Esophagus muscularis mucosa (tissue), 4 donors: ENCODE measurements around the gene PRICKLE1. TPM values are rescaled to one million over a fixed set of nuclear protein-coding genes. Genes with fewer than 3 reads are reported as not detected.

Experiments used
- DNase-seq: peaks from one replicate; pipeline ENCODE4 v3.0.0-alpha.2; 2017; ENCODE audit errors: extremely low spot score
- H3K27ac ChIP-seq, 4 donors: fragments of 200-600 bp; sonication (generic); replicated peaks in 1 of 4; 1 replicate in 3 of 4; 2 replicates in 1 of 4; pipeline ENCODE4 v1.5.1; 2016 to 2019; ENCODE audit warnings: mild to moderate bottlenecking in 1 of 4
- H3K27me3 ChIP-seq, 4 donors: fragments of 200-600 bp; sonication (generic); one replicate each; pipeline versions ENCODE4 v1.5.1 to v1.6.0; 2016 to 2019
- H3K36me3 ChIP-seq, 4 donors: fragments of 200-600 bp; sonication (generic); one replicate each; pipeline ENCODE4 v1.5.1; 2016 to 2019
- H3K4me1 ChIP-seq, 4 donors: fragments of 200-600 bp; sonication (generic); one replicate each; pipeline ENCODE4 v1.5.1; 2016 to 2019
- H3K4me3 ChIP-seq, 4 donors: fragments of 200-600 bp; sonication (generic); 1 replicate in 2 of 4; 2 replicates in 2 of 4; pipeline ENCODE4 v1.5.1; 2016 to 2019; ENCODE audit warnings: mild to moderate bottlenecking in 4 of 4, moderate library complexity in 1 of 4
- H3K9me3 ChIP-seq, 4 donors: fragments of 200-600 bp; sonication (generic); 1 replicate in 3 of 4; 2 replicates in 1 of 4; pipeline ENCODE4 v1.5.1; 2016 to 2019
- CTCF ChIP-seq, 3 experiments: fragments of 200-600 bp in 2 of 3; fragments of 450-650 bp in 1 of 3; sonication (generic) in 2 of 3; IDR thresholded peaks; one replicate each; pipeline ENCODE4 v1.5.1; 2017 to 2019; ENCODE audit warnings: antibody characterized with exemption in 3 of 3, mild to moderate bottlenecking in 2 of 3, moderate library complexity in 1 of 3
- EP300 ChIP-seq: sonication (generic); formaldehyde crosslinking; IDR thresholded peaks from one replicate; pipeline ENCODE4 v1.6.1; 2017; ENCODE audit warnings: antibody characterized with exemption
- POLR2A ChIP-seq: fragments of 450-650 bp; IDR thresholded peaks from one replicate; pipeline ENCODE4 v1.6.1; 2017; ENCODE audit warnings: antibody characterized with exemption, moderate library complexity, mild to moderate bottlenecking, low read depth
- POLR2AphosphoS5 ChIP-seq, 2 donors: sonication (generic); formaldehyde crosslinking; IDR thresholded peaks; one replicate each; pipeline ENCODE4 v1.6.1; 2017; ENCODE audit warnings: antibody characterized with exemption in 2 of 2
- WGBS: methylation state at CpG from one replicate; pipeline ENCODE4 v1.1.5; 2018; 5-methylcytosine and 5-hydroxymethylcytosine counted together
- intact Hi-C: fragments of 100-400 bp; cut with DNase I; formaldehyde crosslinking; loops from one replicate; pipeline ENCODE4 v1.15.1; 2023
- total RNA-seq, 4 donors: library from RNA; depleted of rRNA; stranded (reverse); fragments of >200 nt; gene quantifications; one replicate each; pipeline versions ENCODE4 v1.1.0 to v1.2.1, GENCODE V29; 2016

PRICKLE1 gene
- total RNA-seq, 4 donors from 2014 or later = 12.5 to 36.9 (median 24.4) TPM

- intact Hi-C loops = no loop called here
- DNase-seq = no peak
- peaks cover 0 to 6% (median 0%) of the 10 kb centered on the region in 4 donors for H3K4me1 ChIP-seq
- no peak overlapping the region for H3K4me3 ChIP-seq
- TF ChIP-seq CTCF (IDR thresholded peaks at IDR 0.05) (no peak), POLR2A (no peak), POLR2AphosphoS5 (IDR thresholded peaks at IDR 0.05) (no peak), EP300 (no peak)
- H3K27me3 ChIP-seq = no peaks in the 10 kb centered on the region
- no peaks in the 10 kb centered on the region for H3K36me3 ChIP-seq
- no peak overlapping the region for H3K27ac ChIP-seq
- WGBS = 69% methylated on average over 4 of the region's 4 CpGs
- H3K9me3 ChIP-seq = no peaks in the 10 kb centered on the region
Observed at GRCh38 chr12:42633594-42633993, 44.0 kb upstream of the PRICKLE1 start.

GRCh38 chr12:42631513-42631912 lies 42.0 kb upstream of the PRICKLE1 start:
- peaks cover 0 to 6% (median 0%) of the 10 kb centered on the region in 4 donors for H3K4me1 ChIP-seq
- intact Hi-C loops = no loop called here
- no peak for DNase-seq
- H3K4me3 ChIP-seq = no peak overlapping the region
- no peaks in the 10 kb centered on the region for H3K9me3 ChIP-seq
- WGBS = 75% methylated on average over 1 of the region's 1 CpG
- H3K27ac ChIP-seq = no peak overlapping the region
- H3K36me3 ChIP-seq = no peaks in the 10 kb centered on the region
- no peaks in the 10 kb centered on the region for H3K27me3 ChIP-seq
- TF ChIP-seq POLR2AphosphoS5 (IDR thresholded peaks at IDR 0.05) (no peak), CTCF (IDR thresholded peaks at IDR 0.05) (no peak)

- H3K27ac ChIP-seq = no peak overlapping the region
- H3K4me1 ChIP-seq = peaks cover 0 to 6% (median 0%) of the 10 kb centered on the region in 4 donors
- 95% methylated on average over 1 of the region's 1 CpG for WGBS
- no peak for DNase-seq
- TF ChIP-seq EP300 (no peak), POLR2A (no peak), POLR2AphosphoS5 (IDR thresholded peaks at IDR 0.05) (no peak), CTCF (IDR thresholded peaks at IDR 0.05) (no peak)
- intact Hi-C loops = no loop called here
- no peak overlapping the region for H3K4me3 ChIP-seq
- H3K36me3 ChIP-seq = no peaks in the 10 kb centered on the region
- no peaks in the 10 kb centered on the region for H3K27me3 ChIP-seq
- no peaks in the 10 kb centered on the region for H3K9me3 ChIP-seq
Observed at GRCh38 chr12:42630314-42630713, 40.8 kb upstream of the PRICKLE1 start.

- Histone ChIP-seq H3K27me3 (no peaks in the 10 kb centered on the region), H3K4me3 (no peak overlapping the region), H3K4me1 (peaks cover 0 to 6% (median 0%) of the 10 kb centered on the region in 4 donors), H3K36me3 (no peaks in the 10 kb centered on the region), H3K27ac (no peak overlapping the region), H3K9me3 (no peaks in the 10 kb centered on the region)
- WGBS = 67% methylated on average over 6 of the region's 6 CpGs
- DNase-seq = no peak
- intact Hi-C loops = no loop called here
- TF ChIP-seq POLR2A = no peak
- no peak for TF ChIP-seq CTCF (IDR thresholded peaks at IDR 0.05)
- no peak for TF ChIP-seq EP300
- no peak for TF ChIP-seq POLR2AphosphoS5 (IDR thresholded peaks at IDR 0.05)
Observed at GRCh38 chr12:42627151-42627550, 37.6 kb upstream of the PRICKLE1 start.

GRCh38 chr12:42625611-42626010 lies 36.1 kb upstream of the PRICKLE1 start:
- H3K4me3 ChIP-seq = no peak overlapping the region
- intact Hi-C loops = no loop called here
- H3K27me3 ChIP-seq = no peaks in the 10 kb centered on the region
- no peaks in the 10 kb centered on the region for H3K9me3 ChIP-seq
- no peak for DNase-seq
- no peaks in the 10 kb centered on the region for H3K4me1 ChIP-seq
- no peaks in the 10 kb centered on the region for H3K36me3 ChIP-seq
- 39% methylated on average over 4 of the region's 4 CpGs for WGBS
- no peak for TF ChIP-seq POLR2A
- TF ChIP-seq CTCF (IDR thresholded peaks at IDR 0.05) = no peak
- no peak for TF ChIP-seq POLR2AphosphoS5 (IDR thresholded peaks at IDR 0.05)
- TF ChIP-seq EP300 = no peak
- H3K27ac ChIP-seq = no peak overlapping the region
